DOHH2 (cell line): ENCODE measurements around the gene NFKB1.

Experiments
- H3F3A ChIP-seq: fragments of 200-600 bp; sonication (generic), shearing (Covaris generic); 2 replicates; pipeline ENCODE4 v1.6.0; 2016; ENCODE audit warnings: antibody characterized with exemption, mild to moderate bottlenecking; ENCODE audit not compliant: control insufficient read depth, insufficient read depth
- H3K27ac ChIP-seq: fragments of 200-600 bp; sonication (generic); 2 replicates; pipeline ENCODE4 v1.5.1; 2014; ENCODE audit warnings: low read depth, mild to moderate bottlenecking, low read length, moderate library complexity
- H3K27me3 ChIP-seq: fragments of 200-600 bp; sonication (generic); 2 replicates; pipeline ENCODE4 v1.6.1; 2014; ENCODE audit warnings: mild to moderate bottlenecking, low read length, mixed read lengths; ENCODE audit not compliant: control insufficient read depth
- H3K36me3 ChIP-seq: fragments of 200-600 bp; sonication (generic); 2 replicates; pipeline ENCODE4 v1.6.1; 2014; ENCODE audit warnings: mild to moderate bottlenecking, low read length, moderate library complexity, mixed read lengths; ENCODE audit not compliant: control insufficient read depth
- H3K4me1 ChIP-seq: fragments of 200-600 bp; sonication (generic); 2 replicates; pipeline ENCODE4 v1.6.1; 2014; ENCODE audit warnings: mild to moderate bottlenecking, low read length, mixed read lengths; ENCODE audit not compliant: control insufficient read depth
- H3K4me2 ChIP-seq: fragments of 200-600 bp; sonication (generic); 2 replicates; pipeline ENCODE4 v1.6.0; 2014; ENCODE audit warnings: mild to moderate bottlenecking, low read length, moderate library complexity
- H3K4me3 ChIP-seq: fragments of 200-600 bp; sonication (generic); 2 replicates; pipeline ENCODE4 v1.5.1; 2014; ENCODE audit warnings: mild to moderate bottlenecking, low read length, mixed read lengths
- H3K79me2 ChIP-seq: fragments of 200-600 bp; sonication (generic); 2 replicates; pipeline ENCODE4 v1.6.1; 2014; ENCODE audit warnings: mild to moderate bottlenecking, low read length, mixed read lengths; ENCODE audit not compliant: control insufficient read depth
- H3K9me2 ChIP-seq: fragments of 200-600 bp; sonication (generic); replicated peaks from 2 replicates; pipeline ENCODE4 v1.6.1; 2014; ENCODE audit warnings: mild to moderate bottlenecking, low read length, mixed read lengths; ENCODE audit not compliant: control insufficient read depth
- H3K9me3 ChIP-seq: fragments of 200-600 bp; sonication (generic); 2 replicates; pipeline ENCODE4 v1.6.1; 2014; ENCODE audit warnings: antibody characterized with exemption, low read length, mixed read lengths; ENCODE audit not compliant: control insufficient read depth, insufficient read depth
- H4K20me1 ChIP-seq: fragments of 200-600 bp; sonication (generic); 2 replicates; pipeline ENCODE4 v1.6.0; 2014; ENCODE audit warnings: low read depth, mild to moderate bottlenecking, antibody characterized with exemption, low read length, moderate library complexity; ENCODE audit not compliant: control insufficient read depth, insufficient read depth
- CTCF ChIP-seq: fragments of 200-600 bp; sonication (generic); IDR thresholded peaks from one replicate; pipeline ENCODE4 v1.5.1; 2014; ENCODE audit warnings: antibody characterized with exemption, mild to moderate bottlenecking, low read depth, low read length; ENCODE audit not compliant: poor library complexity, severe bottlenecking
- EZH2phosphoT487 ChIP-seq: fragments of 200-600 bp; sonication (generic); IDR thresholded peaks from 2 replicates; pipeline ENCODE4 v1.6.1; 2017; ENCODE audit warnings: borderline replicate concordance, mild to moderate bottlenecking, antibody characterized with exemption, low read length, moderate library complexity, mixed read lengths

NFKB1 gene

GRCh38 chr4:102506523-102506922 is 5.4 kb downstream of the NFKB1 start:
- H3K9me2 ChIP-seq: no peaks in the 10 kb centered on the region
- no peak overlapping the region for H3K4me2 ChIP-seq
- no peak for TF ChIP-seq CTCF
- no peak for TF ChIP-seq EZH2phosphoT487
- H3K79me2 ChIP-seq: peaks cover 99% of the 10 kb centered on the region
- H3F3A ChIP-seq: no peaks in the 10 kb centered on the region
- no peaks in the 10 kb centered on the region for H3K27me3 ChIP-seq
- no peaks in the 10 kb centered on the region for H3K9me3 ChIP-seq
- no peak overlapping the region for H3K27ac ChIP-seq
- H3K36me3 ChIP-seq: peaks cover 47% of the 10 kb centered on the region
- H3K4me1 ChIP-seq: peaks cover 20% of the 10 kb centered on the region
- no peak overlapping the region for H3K4me3 ChIP-seq
- H4K20me1 ChIP-seq: peaks cover 15% of the 10 kb centered on the region

GRCh38 chr4:102511830-102512605 is 10.9 kb downstream of the NFKB1 start:
- Histone ChIP-seq H4K20me1 (0 out of 2 replicates have a peak, but pooled peaks cover 5% of the 10 kb centered on the region), H3K27me3 (no peaks in the 10 kb centered on the region), H3K4me3 (no peak overlapping the region), H3K27ac (no peak overlapping the region), H3K9me2 (no peaks in the 10 kb centered on the region), H3K9me3 (no peaks in the 10 kb centered on the region), H3K79me2 (peaks cover 93% of the 10 kb centered on the region), H3K4me1 (no peaks in the 10 kb centered on the region), H3K36me3 (peaks cover 38% of the 10 kb centered on the region), H3K4me2 (no peak overlapping the region), H3F3A (no peaks in the 10 kb centered on the region)
- TF ChIP-seq EZH2phosphoT487: no peak
- no peak for TF ChIP-seq CTCF

GRCh38 chr4:102514298-102514964 is 13.3 kb downstream of the NFKB1 start:
- Histone ChIP-seq H4K20me1 (0 out of 2 replicates have a peak, but pooled peaks cover 5% of the 10 kb centered on the region), H3K79me2 (peaks cover 91% of the 10 kb centered on the region), H3K27ac (no peak overlapping the region), H3K4me1 (no peaks in the 10 kb centered on the region), H3K9me3 (no peaks in the 10 kb centered on the region), H3K4me2 (no peak overlapping the region), H3F3A (no peaks in the 10 kb centered on the region), H3K27me3 (no peaks in the 10 kb centered on the region), H3K9me2 (no peaks in the 10 kb centered on the region), H3K4me3 (no peak overlapping the region), H3K36me3 (peaks cover 36% of the 10 kb centered on the region)
- no peak for TF ChIP-seq CTCF
- TF ChIP-seq EZH2phosphoT487: no peak
